IPS-15b (cell line): ENCODE results near the gene RAB3D.

ENCODE experiments used
- H3K27me3 ChIP-seq: one replicate; pipeline ENCODE4 v1.6.1; 2013; ENCODE audit warnings: low read length; ENCODE audit not compliant: control insufficient read depth, insufficient read depth
- H3K36me3 ChIP-seq: one replicate; pipeline ENCODE4 v1.6.1; 2013; ENCODE audit warnings: low read length; ENCODE audit not compliant: control insufficient read depth, insufficient read depth
- H3K4me1 ChIP-seq: one replicate; pipeline ENCODE4 v1.6.1; 2013; ENCODE audit warnings: mild to moderate bottlenecking, low read length; ENCODE audit not compliant: control insufficient read depth, insufficient read depth
- H3K4me3 ChIP-seq: one replicate; pipeline ENCODE4 v1.5.1; 2013; ENCODE audit warnings: low read depth, low read length
- H3K9ac ChIP-seq: one replicate; pipeline ENCODE4 v1.6.1; 2013; ENCODE audit warnings: low read depth, mild to moderate bottlenecking, low read length
- H3K9me3 ChIP-seq: one replicate; pipeline ENCODE4 v1.6.1; 2013; ENCODE audit warnings: mild to moderate bottlenecking, low read length; ENCODE audit not compliant: control insufficient read depth, insufficient read depth

The RAB3D gene

DNA sequence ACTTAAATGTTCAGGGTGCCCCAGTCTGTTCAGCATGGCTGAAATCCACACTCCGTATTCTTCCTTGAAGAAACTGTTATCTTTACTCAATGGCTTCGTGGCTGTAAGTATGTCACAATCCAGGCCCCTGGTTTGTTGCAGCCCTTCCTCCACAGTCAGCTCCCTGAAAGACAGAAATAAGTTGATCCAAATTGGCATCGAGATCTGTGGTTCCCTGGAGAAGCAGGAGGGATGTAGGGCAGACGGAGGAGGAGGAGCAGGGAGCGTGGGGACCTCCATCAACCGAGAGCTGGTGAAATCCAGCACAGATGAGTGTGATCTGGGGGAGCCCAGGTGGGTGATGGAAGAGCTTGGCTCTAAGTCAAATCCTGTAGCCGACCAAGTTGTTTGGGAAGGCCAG, 43.2 kb downstream of the RAB3D start:
- Histone ChIP-seq H3K36me3 (no peaks in the 10 kb centered on the region), H3K9ac (no peak overlapping the region), H3K9me3 (no peaks in the 10 kb centered on the region), H3K4me1 (no peaks in the 10 kb centered on the region), H3K4me3 (no peak overlapping the region), H3K27me3 (no peaks in the 10 kb centered on the region)

DNA sequence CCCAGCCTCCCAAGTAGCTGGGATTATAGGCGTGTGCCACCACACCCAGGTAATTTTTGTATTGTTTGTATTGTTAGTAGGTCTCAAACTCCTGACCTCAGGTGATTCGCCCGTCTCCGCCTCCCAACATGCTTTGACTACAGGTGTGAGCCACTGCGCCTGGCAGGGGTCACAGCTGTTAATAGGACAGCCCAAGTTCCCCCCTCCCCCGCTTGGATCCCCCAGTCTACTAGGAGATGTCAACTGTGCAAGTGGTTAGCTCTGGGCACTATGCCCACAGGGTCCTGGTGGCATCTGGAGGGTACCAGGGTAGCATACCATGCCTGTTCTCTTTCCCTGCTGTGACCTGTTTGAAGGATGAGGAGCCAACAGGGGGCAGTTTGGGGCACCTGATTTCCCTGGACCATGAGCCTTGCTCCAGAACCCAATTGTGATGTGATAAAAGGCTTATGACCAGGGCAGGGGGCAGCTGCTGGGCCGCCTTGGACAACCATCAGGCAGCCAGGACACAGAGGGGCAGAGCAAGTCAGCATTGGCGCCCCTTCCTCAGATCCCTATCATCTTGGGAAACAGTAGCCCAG, 43.7 kb downstream of the RAB3D start, which contains the start of gene TSPAN16:
Gene TSPAN16 (plus strand): TSS at position 496 of the 581 bp plus-strand sequence. CDS start 138 bp downstream, outside the sequence.
- no peaks in the 10 kb centered on the region for H3K36me3 ChIP-seq
- H3K27me3 ChIP-seq = no peaks in the 10 kb centered on the region
- H3K9me3 ChIP-seq = no peaks in the 10 kb centered on the region
- no peak within 1 kb of the TSS for H3K4me3 ChIP-seq
- no peaks in the 10 kb centered on the region for H3K4me1 ChIP-seq
- H3K9ac ChIP-seq = no peak within 1 kb of the TSS

DNA sequence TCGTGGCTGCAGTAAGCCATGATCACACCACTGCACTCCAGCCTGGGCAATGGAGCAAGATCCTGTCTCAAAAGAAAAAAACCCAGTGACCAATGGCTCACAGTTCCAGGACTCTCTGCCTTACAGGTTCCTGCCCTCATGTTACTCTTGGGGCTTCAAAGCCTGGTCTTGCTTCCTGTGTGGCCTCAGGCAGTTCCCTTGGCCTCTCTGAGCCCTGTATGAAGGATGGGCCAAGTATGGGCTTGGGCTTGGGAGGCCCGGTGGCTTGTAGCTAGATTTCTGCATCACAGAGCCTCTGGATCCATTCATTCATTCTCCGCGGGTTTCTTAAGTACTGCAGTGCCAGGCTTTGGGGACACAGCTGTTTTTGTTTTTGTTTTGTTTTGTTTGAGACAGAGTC, 44.3 kb downstream of the RAB3D start:
- Histone ChIP-seq H3K36me3 (no peaks in the 10 kb centered on the region), H3K4me1 (no peaks in the 10 kb centered on the region), H3K4me3 (no peak overlapping the region), H3K27me3 (no peaks in the 10 kb centered on the region), H3K9ac (no peak overlapping the region), H3K9me3 (no peaks in the 10 kb centered on the region)

DNA sequence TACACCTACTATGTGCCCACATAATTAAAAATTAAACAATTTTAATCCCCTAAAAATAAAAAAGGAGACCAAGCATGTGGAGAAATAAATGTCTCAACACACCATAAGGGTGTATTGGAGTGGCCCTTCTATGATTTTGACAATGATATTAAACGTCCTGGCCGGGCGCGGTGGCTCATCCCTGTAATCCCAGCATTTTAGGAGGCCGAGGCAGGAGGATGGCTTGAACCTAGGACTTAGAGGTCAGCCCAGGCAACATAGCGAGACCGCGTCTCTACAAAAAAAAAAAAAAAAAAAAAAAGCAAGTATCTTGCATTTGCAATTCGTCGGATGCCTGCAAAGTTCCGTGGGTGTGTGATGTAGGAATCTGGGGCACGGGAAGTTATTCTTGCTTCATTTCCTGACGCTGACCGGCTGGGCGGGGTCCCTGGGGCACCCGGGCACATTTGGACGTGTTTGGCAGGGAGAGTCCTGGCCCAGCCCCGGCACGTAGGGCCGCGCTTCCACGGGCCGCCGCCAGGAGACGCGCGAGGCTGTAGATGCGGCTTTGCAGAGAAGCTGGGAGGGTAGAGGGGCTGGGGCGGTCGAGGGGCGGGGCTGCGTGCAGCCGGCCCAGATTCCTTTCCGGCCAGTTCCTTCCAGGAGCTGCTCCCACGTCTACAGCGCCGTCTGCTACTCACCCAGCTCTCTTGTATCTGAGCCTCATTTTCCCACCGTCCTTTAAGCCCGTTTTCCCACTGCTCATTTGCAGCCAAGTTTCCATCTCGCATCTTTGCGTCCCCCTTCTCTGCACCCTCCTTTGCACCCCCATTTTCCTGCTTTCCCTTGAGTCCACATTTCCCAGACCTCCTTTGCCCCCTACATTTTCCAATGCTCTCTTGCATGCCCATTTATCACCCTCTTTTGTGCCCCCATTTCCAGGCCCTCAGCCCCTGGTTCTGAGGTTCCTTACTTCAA, 45.7 kb downstream of the RAB3D start:
- H3K4me1 ChIP-seq = no peaks in the 10 kb centered on the region
- no peaks in the 10 kb centered on the region for H3K9me3 ChIP-seq
- H3K4me3 ChIP-seq = peak overlapping the region; percentile 47
- H3K36me3 ChIP-seq = no peaks in the 10 kb centered on the region
- no peaks in the 10 kb centered on the region for H3K27me3 ChIP-seq
- no peak overlapping the region for H3K9ac ChIP-seq

DNA sequence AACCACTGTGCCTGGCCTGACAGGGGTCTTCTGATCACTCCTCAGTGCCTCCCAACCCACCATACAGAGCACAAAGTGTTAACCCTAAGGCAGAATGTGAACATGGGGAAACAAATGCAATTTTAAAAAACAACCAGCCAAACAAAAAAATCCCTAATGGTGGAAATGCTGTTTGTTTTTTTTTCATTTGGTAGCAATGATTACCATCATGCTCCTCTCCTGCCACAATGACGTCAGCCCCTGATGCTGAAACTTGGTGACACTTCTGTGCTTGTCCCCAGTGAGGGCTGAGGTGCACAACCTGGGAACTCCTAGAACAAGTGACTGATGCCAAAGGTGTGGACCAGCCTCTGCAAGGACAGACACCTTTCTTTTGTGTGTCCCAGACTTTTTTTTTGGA, 47.5 kb downstream of the RAB3D start:
- H3K36me3 ChIP-seq = no peaks in the 10 kb centered on the region
- H3K9ac ChIP-seq = no peak overlapping the region
- H3K9me3 ChIP-seq = no peaks in the 10 kb centered on the region
- H3K4me3 ChIP-seq = no peak overlapping the region
- H3K27me3 ChIP-seq = no peaks in the 10 kb centered on the region
- H3K4me1 ChIP-seq = no peaks in the 10 kb centered on the region

DNA sequence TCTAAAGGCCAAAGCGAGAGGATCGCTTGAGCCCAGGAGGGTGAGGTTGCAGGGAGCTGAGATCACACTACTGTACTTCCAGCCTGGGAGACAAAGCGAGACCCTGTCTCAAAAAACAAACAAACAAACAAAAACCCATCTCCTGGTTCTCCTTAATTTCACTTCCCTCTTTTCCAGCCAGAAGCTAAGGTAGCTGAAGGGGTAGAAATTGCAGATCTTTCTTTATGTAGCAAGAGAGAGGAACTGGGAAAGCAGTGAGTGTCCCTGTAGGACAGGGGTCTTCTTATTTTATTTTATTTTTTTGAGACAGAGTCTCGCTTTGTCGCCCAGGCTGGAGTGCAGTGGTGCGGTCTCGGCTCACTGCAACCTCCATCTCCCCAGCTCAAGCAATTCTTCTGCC, 48.0 kb downstream of the RAB3D start:
- H3K4me3 ChIP-seq = no peak overlapping the region
- no peaks in the 10 kb centered on the region for H3K4me1 ChIP-seq
- no peak overlapping the region for H3K9ac ChIP-seq
- H3K27me3 ChIP-seq = no peaks in the 10 kb centered on the region
- H3K9me3 ChIP-seq = no peaks in the 10 kb centered on the region
- H3K36me3 ChIP-seq = no peaks in the 10 kb centered on the region

DNA sequence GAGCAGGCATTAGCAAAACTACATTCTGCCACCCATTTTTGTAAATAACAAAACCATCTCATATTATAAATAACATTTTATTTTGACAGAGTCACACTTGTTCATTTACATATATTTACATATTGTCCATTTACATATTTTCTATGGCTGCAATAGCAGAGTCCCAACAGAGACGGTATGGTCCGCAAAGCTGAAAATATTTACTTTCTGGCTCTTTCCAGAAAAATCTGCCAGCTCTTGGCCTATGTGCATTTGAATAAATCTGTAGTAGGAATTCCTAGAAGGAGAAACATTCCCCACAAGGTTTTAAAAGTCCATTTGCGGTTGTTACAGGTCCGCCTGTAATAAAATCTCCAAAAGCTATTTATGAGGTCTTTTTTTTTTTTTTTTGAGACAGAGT, 49.2 kb downstream of the RAB3D start:
- Histone ChIP-seq H3K36me3 (no peaks in the 10 kb centered on the region), H3K9ac (no peak overlapping the region), H3K4me1 (no peaks in the 10 kb centered on the region), H3K9me3 (no peaks in the 10 kb centered on the region), H3K27me3 (no peaks in the 10 kb centered on the region), H3K4me3 (no peak overlapping the region)

DNA sequence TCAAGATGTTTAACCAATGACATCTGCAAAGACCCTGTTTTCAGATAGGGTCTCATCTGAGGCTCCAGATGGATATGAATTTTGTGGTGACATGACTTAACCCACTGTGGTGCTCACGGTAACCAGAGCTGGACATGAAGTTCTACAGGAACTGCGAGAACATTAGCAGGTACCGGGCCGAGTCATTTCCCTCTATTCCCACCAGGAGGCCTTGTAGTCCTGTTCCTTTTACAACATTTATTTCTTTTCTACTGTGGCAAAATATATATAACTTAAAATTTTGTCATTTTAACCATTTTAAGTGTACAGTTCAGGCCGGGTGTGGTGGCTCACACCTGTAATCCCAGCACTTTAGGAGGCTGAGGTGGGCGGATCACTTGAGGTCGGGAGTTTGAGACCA, 51.1 kb downstream of the RAB3D start:
- H3K27me3 ChIP-seq = no peaks in the 10 kb centered on the region
- no peak overlapping the region for H3K4me3 ChIP-seq
- H3K36me3 ChIP-seq = no peaks in the 10 kb centered on the region
- no peaks in the 10 kb centered on the region for H3K9me3 ChIP-seq
- no peak overlapping the region for H3K9ac ChIP-seq
- no peaks in the 10 kb centered on the region for H3K4me1 ChIP-seq

DNA sequence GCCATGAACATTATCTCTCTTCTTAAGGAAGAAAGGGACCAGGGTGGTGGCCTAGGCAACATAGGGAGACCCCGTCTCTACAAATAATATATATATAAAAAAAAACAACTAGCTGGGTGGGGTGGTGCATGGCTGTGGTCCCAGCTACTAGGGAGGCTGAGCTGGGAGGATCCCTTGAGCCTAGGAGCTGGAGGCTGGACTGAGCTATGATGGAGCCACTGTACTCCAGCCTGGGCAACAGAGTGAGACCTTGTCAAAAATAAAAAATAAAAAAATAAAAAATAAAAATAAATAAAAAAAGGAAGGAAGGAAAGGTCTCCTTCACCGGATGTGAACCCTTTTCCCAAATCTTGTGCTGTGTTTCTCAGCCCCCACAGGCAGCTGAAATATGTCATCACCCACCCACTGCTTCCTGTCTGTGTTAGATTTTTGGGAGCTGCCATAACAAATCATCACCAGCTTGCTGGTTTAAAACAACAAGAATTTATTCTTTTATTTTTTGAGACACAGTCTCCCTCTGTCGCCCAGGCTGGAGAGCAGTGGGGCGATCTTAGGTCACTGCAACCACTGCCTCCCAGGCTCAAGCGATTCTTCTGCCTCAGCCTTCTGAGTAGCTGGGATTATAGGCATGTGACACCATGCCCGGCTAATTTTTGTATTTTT, 53.0 kb downstream of the RAB3D start:
- H3K27me3 ChIP-seq = no peaks in the 10 kb centered on the region
- H3K4me1 ChIP-seq = no peaks in the 10 kb centered on the region

DNA sequence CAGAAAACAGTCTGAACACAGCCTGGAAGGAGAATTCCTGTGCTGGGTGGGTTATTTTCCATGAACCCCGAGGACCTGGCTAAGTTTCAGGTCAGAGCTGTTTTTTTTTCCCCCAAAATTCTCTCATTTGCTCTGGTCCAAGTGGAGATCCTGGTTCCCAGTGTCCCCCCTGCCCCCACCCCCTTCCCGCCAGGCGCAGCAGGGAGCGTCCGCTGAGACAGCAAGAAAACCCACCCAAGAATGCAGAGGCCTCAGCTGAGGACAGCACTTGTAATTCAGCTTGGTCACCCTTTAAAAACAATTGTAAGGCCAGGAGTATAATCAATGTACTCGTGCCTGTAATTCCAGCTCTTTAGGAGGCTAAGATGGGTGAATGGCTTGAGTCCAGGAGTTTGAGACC, 54.9 kb downstream of the RAB3D start:
- Histone ChIP-seq H3K36me3 (no peaks in the 10 kb centered on the region), H3K4me1 (no peaks in the 10 kb centered on the region), H3K4me3 (no peak overlapping the region), H3K9me3 (no peaks in the 10 kb centered on the region), H3K27me3 (no peaks in the 10 kb centered on the region), H3K9ac (no peak overlapping the region)

More for the DNA sequence above, 53.0 kb downstream of the RAB3D start:
- no peaks in the 10 kb centered on the region for H3K9me3 ChIP-seq
- no peaks in the 10 kb centered on the region for H3K36me3 ChIP-seq
- no peak overlapping the region for H3K9ac ChIP-seq
- no peak overlapping the region for H3K4me3 ChIP-seq

DNA sequence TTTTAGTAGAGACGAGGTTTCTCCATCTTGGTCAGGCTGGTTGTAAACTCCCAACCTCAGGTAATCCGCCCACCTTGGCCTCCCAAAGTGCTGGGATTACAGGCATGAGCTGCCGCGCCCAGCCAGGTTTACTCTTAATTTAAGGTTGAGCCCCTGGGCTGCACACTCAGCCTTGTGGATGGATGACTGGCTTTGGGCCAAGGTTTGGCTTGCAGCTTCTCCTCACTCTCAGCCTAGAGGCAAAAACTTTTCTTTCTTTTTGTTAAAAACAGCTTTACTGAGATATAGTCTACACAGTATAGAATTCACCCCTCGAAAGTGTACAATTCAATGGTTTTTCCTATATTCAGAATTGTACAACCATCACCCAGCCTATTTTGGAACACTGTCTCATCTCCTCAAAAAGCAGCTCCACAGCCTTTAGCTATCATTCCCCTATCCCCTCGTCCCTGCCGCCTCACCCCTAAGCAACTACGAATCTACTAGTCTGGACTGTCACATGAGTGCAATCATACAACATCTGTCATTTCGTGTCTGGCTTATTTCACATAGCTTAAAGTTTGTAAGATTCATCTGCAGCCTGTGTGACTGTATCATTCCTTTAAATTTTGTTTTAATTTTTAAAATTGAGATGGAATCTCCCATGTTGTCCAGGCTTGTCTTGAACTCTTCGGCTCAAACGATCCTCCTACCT, 58.0 kb downstream of the RAB3D start:
- Histone ChIP-seq H3K27me3 (no peaks in the 10 kb centered on the region), H3K9ac (no peak overlapping the region), H3K36me3 (no peaks in the 10 kb centered on the region), H3K9me3 (no peaks in the 10 kb centered on the region), H3K4me1 (no peaks in the 10 kb centered on the region), H3K4me3 (no peak overlapping the region)
